Endothelial cell of umbilical vein (primary cell): Measurements from ENCODE around the gene MRGPRD.

Experiments used
- EZH2 ChIP-seq: IDR thresholded peaks from 2 replicates; pipeline ENCODE4 v1.6.1; 2012; ENCODE audit warnings: borderline replicate concordance, low read depth, mild to moderate bottlenecking, moderate library complexity, low read length, inconsistent platforms; ENCODE audit not compliant: severe bottlenecking
- FOS ChIP-seq: IDR thresholded peaks from 2 replicates; pipeline ENCODE4 v1.6.1; 2011; ENCODE audit warnings: mild to moderate bottlenecking, low read length, moderate library complexity, borderline replicate concordance; ENCODE audit not compliant: insufficient read depth
- GATA2 ChIP-seq: IDR thresholded peaks from 2 replicates; pipeline ENCODE4 v1.7.0; 2011; ENCODE audit warnings: low read depth, mild to moderate bottlenecking, moderate library complexity, mixed read lengths, low read length; ENCODE audit not compliant: insufficient read length, insufficient read depth
- JUN ChIP-seq: IDR thresholded peaks from 2 replicates; pipeline ENCODE4 v1.6.1; 2011; ENCODE audit warnings: borderline replicate concordance, low read depth; ENCODE audit not compliant: insufficient read length, insufficient read depth
- MYC ChIP-seq: IDR thresholded peaks from one replicate; pipeline ENCODE4 v1.6.1; 2011; ENCODE audit warnings: mild to moderate bottlenecking, low read depth, low read length
- POLR2A ChIP-seq: IDR thresholded peaks from 2 replicates; pipeline ENCODE4 v1.6.1; 2012; ENCODE audit warnings: low read depth, mild to moderate bottlenecking, control low read depth, low read length
- POLR2AphosphoS5 ChIP-seq: IDR thresholded peaks from 2 replicates; pipeline ENCODE4 v1.6.1; 2012; ENCODE audit warnings: low read depth, mild to moderate bottlenecking, control low read depth, low read length, moderate library complexity; ENCODE audit not compliant: insufficient read depth
- TF ChIP-seq, protein P1 (sequence below), 2 donors: IDR thresholded peaks; 1 replicate in 1 of 2; 2 replicates in 1 of 2; pipeline ENCODE4 v1.5.1; 2011; ENCODE audit warnings: low read length in 2 of 2, mild to moderate bottlenecking in 2 of 2, moderate library complexity in 2 of 2, control low read depth in 1 of 2, inconsistent platforms in 1 of 2, low read depth in 1 of 2; ENCODE audit not compliant: insufficient read depth in 1 of 2; ENCODE audit errors: extremely low read depth in 1 of 2
- TF ChIP-seq, protein P2 (sequence below): IDR thresholded peaks from 2 replicates; pipeline ENCODE4 v1.6.1; 2011; ENCODE audit not compliant: insufficient read depth, insufficient read length

DNA sequence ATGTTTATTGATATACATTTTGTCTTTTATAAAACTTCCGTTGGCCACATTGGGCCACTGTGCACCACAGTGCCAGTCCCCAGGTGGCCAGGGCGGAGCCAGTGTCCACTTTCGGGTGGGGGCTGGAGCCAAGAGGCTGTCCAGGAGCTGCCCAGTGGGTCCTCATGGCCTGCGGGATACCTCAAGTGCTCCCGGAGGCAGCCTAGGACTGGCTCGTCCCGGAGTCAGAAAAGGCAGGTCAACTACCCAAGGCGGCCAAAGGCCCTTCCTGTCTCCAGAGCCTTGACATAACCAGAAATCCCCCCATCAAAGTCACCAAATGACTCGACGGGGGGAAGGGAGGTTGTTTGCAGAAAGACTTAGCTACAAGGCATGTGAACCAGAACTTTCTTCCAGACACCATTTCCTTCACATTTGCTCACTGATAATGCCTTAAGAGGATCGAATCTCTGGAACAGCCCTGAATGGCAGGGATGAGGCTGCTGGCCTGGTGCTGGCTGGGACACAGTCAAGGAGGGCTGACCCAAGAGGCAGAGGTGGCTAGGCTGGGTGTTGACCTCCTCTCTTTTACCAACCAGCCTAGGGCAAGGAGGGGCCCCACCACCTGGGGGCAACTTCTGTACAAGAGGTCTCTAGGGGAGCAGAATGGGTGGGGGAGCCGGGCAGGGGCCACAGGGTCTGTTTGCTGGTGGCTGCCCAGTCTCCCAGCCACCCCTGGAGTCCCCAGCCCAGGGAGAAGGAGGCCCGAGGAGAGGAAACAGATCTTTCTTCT lies 23.8 kb upstream of the MRGPRD start:
- TF ChIP-seq, protein P1, sequence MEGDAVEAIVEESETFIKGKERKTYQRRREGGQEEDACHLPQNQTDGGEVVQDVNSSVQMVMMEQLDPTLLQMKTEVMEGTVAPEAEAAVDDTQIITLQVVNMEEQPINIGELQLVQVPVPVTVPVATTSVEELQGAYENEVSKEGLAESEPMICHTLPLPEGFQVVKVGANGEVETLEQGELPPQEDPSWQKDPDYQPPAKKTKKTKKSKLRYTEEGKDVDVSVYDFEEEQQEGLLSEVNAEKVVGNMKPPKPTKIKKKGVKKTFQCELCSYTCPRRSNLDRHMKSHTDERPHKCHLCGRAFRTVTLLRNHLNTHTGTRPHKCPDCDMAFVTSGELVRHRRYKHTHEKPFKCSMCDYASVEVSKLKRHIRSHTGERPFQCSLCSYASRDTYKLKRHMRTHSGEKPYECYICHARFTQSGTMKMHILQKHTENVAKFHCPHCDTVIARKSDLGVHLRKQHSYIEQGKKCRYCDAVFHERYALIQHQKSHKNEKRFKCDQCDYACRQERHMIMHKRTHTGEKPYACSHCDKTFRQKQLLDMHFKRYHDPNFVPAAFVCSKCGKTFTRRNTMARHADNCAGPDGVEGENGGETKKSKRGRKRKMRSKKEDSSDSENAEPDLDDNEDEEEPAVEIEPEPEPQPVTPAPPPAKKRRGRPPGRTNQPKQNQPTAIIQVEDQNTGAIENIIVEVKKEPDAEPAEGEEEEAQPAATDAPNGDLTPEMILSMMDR (IDR thresholded peaks at IDR 0.05; ENCODE audit: extremely low read depth in 1 of 2, insufficient read depth in 1 of 2, low read depth in 1 of 2, low read length in 2 of 2): no peak
- TF ChIP-seq POLR2A (no peak), EZH2 (no peak), POLR2AphosphoS5 (no peak), MYC (no peak), FOS (no peak), JUN (no peak), GATA2 (no peak)
- TF ChIP-seq, protein P2, sequence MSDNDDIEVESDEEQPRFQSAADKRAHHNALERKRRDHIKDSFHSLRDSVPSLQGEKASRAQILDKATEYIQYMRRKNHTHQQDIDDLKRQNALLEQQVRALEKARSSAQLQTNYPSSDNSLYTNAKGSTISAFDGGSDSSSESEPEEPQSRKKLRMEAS: no peak
